Measurements from ENCODE around the gene BCOR. TPM values are rescaled to one million over a fixed set of nuclear protein-coding genes. Genes with fewer than 3 reads are reported as not detected.

Gene BCOR
- total RNA-seq, 2 donors from 2014 or later: 24.7 to 29.1 TPM

GRCh38 chrX:40081679-40082068, 16.1 kb downstream of the BCOR start:
- Mint-ChIP-seq H3K4me3 (peak overlapping the region; percentile 15), H3K27ac (no peak overlapping the region)
- ATAC-seq: no peak

GRCh38 chrX:40080894-40081678, 16.7 kb downstream of the BCOR start:
- no peaks in the 10 kb centered on the region for H3K36me3 Mint-ChIP-seq (ENCODE audit: low read depth)
- no peaks in the 10 kb centered on the region for H3K27me3 Mint-ChIP-seq
- ATAC-seq (no peak), DNase-seq (no peak)
- peak overlapping the region; percentile 15 for H3K4me3 Mint-ChIP-seq
- no peaks in the 10 kb centered on the region for H3K9me3 ChIP-seq (ENCODE audit: control insufficient read depth, low read length, poor library complexity, severe bottlenecking)
- H3K27ac Mint-ChIP-seq: no peak overlapping the region
- H3K4me1 Mint-ChIP-seq: peaks cover 19% of the 10 kb centered on the region

More at GRCh38 chrX:40081679-40082068, 16.1 kb downstream of the BCOR start:
- no peaks in the 10 kb centered on the region for H3K9me3 ChIP-seq (ENCODE audit: control insufficient read depth, low read length, poor library complexity, severe bottlenecking)
- H3K4me1 Mint-ChIP-seq: peaks cover 23% of the 10 kb centered on the region
- no peak for DNase-seq
- no peaks in the 10 kb centered on the region for H3K36me3 Mint-ChIP-seq (ENCODE audit: low read depth)
- no peaks in the 10 kb centered on the region for H3K27me3 Mint-ChIP-seq

- peaks cover 15% of the 10 kb centered on the region for H3K4me1 Mint-ChIP-seq
These were observed 18.2 kb downstream of the BCOR start for GRCh38 chrX:40079572-40079971.

GRCh38 chrX:40078489-40079227, 19.1 kb downstream of the BCOR start:
- DNase-seq: no peak
- H3K27me3 Mint-ChIP-seq: no peaks in the 10 kb centered on the region
- H3K9me3 ChIP-seq (ENCODE audit: control insufficient read depth, low read length, poor library complexity, severe bottlenecking): no peaks in the 10 kb centered on the region
- H3K36me3 Mint-ChIP-seq (ENCODE audit: low read depth): no peaks in the 10 kb centered on the region
- H3K27ac Mint-ChIP-seq: no peak overlapping the region
- H3K4me1 Mint-ChIP-seq: peaks cover 12% of the 10 kb centered on the region
- H3K4me3 Mint-ChIP-seq: no peak overlapping the region
- ATAC-seq: no peak

More at GRCh38 chrX:40079572-40079971, 18.2 kb downstream of the BCOR start:
- DNase-seq (no peak), ATAC-seq (no peak)
- no peak overlapping the region for H3K27ac Mint-ChIP-seq
- no peak overlapping the region for H3K4me3 Mint-ChIP-seq
- H3K27me3 Mint-ChIP-seq: no peaks in the 10 kb centered on the region
- no peaks in the 10 kb centered on the region for H3K36me3 Mint-ChIP-seq (ENCODE audit: low read depth)
- no peaks in the 10 kb centered on the region for H3K9me3 ChIP-seq (ENCODE audit: control insufficient read depth, low read length, poor library complexity, severe bottlenecking)

GRCh38 chrX:40077906-40078305, 19.9 kb downstream of the BCOR start:
- no peak for ATAC-seq
- no peak for DNase-seq
- no peak overlapping the region for H3K27ac Mint-ChIP-seq
- H3K4me1 Mint-ChIP-seq: peaks cover 12% of the 10 kb centered on the region
- H3K4me3 Mint-ChIP-seq: no peak overlapping the region
- no peaks in the 10 kb centered on the region for H3K27me3 Mint-ChIP-seq
- no peaks in the 10 kb centered on the region for H3K36me3 Mint-ChIP-seq (ENCODE audit: low read depth)
- no peaks in the 10 kb centered on the region for H3K9me3 ChIP-seq (ENCODE audit: control insufficient read depth, low read length, poor library complexity, severe bottlenecking)

- ATAC-seq: no peak
- Mint-ChIP-seq H3K27me3 (no peaks in the 10 kb centered on the region), H3K4me1 (peaks cover 12% of the 10 kb centered on the region)
These were observed 20.8 kb downstream of the BCOR start for GRCh38 chrX:40076750-40077575.

GRCh38 chrX:40074959-40075332, 22.8 kb downstream of the BCOR start:
- no peak for DNase-seq
- no peaks in the 10 kb centered on the region for H3K9me3 ChIP-seq (ENCODE audit: control insufficient read depth, low read length, poor library complexity, severe bottlenecking)
- peaks cover 10% of the 10 kb centered on the region for H3K4me1 Mint-ChIP-seq
- H3K4me3 Mint-ChIP-seq: no peak overlapping the region
- H3K36me3 Mint-ChIP-seq (ENCODE audit: low read depth): no peaks in the 10 kb centered on the region
- ATAC-seq: no peak
- H3K27me3 Mint-ChIP-seq: no peaks in the 10 kb centered on the region
- no peak overlapping the region for H3K27ac Mint-ChIP-seq

More at GRCh38 chrX:40076750-40077575, 20.8 kb downstream of the BCOR start:
- H3K4me3 Mint-ChIP-seq: no peak overlapping the region
- no peak for DNase-seq
- no peaks in the 10 kb centered on the region for H3K36me3 Mint-ChIP-seq (ENCODE audit: low read depth)
- peak overlapping the region; percentile 32 for H3K27ac Mint-ChIP-seq
- no peaks in the 10 kb centered on the region for H3K9me3 ChIP-seq (ENCODE audit: control insufficient read depth, low read length, poor library complexity, severe bottlenecking)

- no peaks in the 10 kb centered on the region for H3K27me3 Mint-ChIP-seq
- H3K36me3 Mint-ChIP-seq (ENCODE audit: low read depth): no peaks in the 10 kb centered on the region
- peaks cover 6% of the 10 kb centered on the region for H3K4me1 Mint-ChIP-seq
- H3K27ac Mint-ChIP-seq: no peak overlapping the region
- no peak for ATAC-seq
- H3K9me3 ChIP-seq (ENCODE audit: control insufficient read depth, low read length, poor library complexity, severe bottlenecking): no peaks in the 10 kb centered on the region
- DNase-seq: no peak
- peak overlapping the region; percentile 45 for H3K4me3 Mint-ChIP-seq
These were observed 23.4 kb downstream of the BCOR start for GRCh38 chrX:40074080-40074958.

- no peak for DNase-seq
- Mint-ChIP-seq H3K27me3 (no peaks in the 10 kb centered on the region), H3K27ac (no peak overlapping the region), H3K4me3 (no peak overlapping the region), H3K36me3 (ENCODE audit: low read depth) (no peaks in the 10 kb centered on the region), H3K4me1 (peaks cover 10% of the 10 kb centered on the region)
- no peaks in the 10 kb centered on the region for H3K9me3 ChIP-seq (ENCODE audit: control insufficient read depth, low read length, poor library complexity, severe bottlenecking)
- no peak for ATAC-seq
These were observed 24.2 kb downstream of the BCOR start for GRCh38 chrX:40073439-40074054.

- H3K36me3 Mint-ChIP-seq (ENCODE audit: low read depth): no peaks in the 10 kb centered on the region
- no peak overlapping the region for H3K27ac Mint-ChIP-seq
- peaks cover 18% of the 10 kb centered on the region for H3K4me1 Mint-ChIP-seq
- DNase-seq: no peak
- H3K27me3 Mint-ChIP-seq: no peaks in the 10 kb centered on the region
- no peaks in the 10 kb centered on the region for H3K9me3 ChIP-seq (ENCODE audit: control insufficient read depth, low read length, poor library complexity, severe bottlenecking)
- ATAC-seq: no peak
- no peak overlapping the region for H3K4me3 Mint-ChIP-seq
These were observed 25.5 kb downstream of the BCOR start for GRCh38 chrX:40072246-40072645.

GRCh38 chrX:40068048-40068447, 29.7 kb downstream of the BCOR start:
- no peak for DNase-seq
- H3K4me1 Mint-ChIP-seq: peaks cover 33% of the 10 kb centered on the region
- no peak overlapping the region for H3K4me3 Mint-ChIP-seq
- H3K27ac Mint-ChIP-seq: peak overlapping the region; percentile 90
- no peaks in the 10 kb centered on the region for H3K9me3 ChIP-seq (ENCODE audit: control insufficient read depth, low read length, poor library complexity, severe bottlenecking)
- peak; percentile 86 for ATAC-seq
- no peaks in the 10 kb centered on the region for H3K27me3 Mint-ChIP-seq
- peaks cover 2% of the 10 kb centered on the region for H3K36me3 Mint-ChIP-seq (ENCODE audit: low read depth)

- no peaks in the 10 kb centered on the region for H3K27me3 Mint-ChIP-seq
- H3K4me1 Mint-ChIP-seq: peaks cover 33% of the 10 kb centered on the region
- DNase-seq: no peak
- H3K27ac Mint-ChIP-seq: no peak overlapping the region
- H3K36me3 Mint-ChIP-seq (ENCODE audit: low read depth): peaks cover 2% of the 10 kb centered on the region
- ATAC-seq: no peak
- no peak overlapping the region for H3K4me3 Mint-ChIP-seq
- H3K9me3 ChIP-seq (ENCODE audit: control insufficient read depth, low read length, poor library complexity, severe bottlenecking): no peaks in the 10 kb centered on the region
These were observed 31.1 kb downstream of the BCOR start for GRCh38 chrX:40066700-40067099.
